GM21717 (cell line): ENCODE data around the gene BRME1.
"Not testable (repeated sequence)": the region's sequence is repeated elsewhere in the genome, so short reads cannot be mapped to it uniquely, and the experiment has no call there.

Source experiments
- ATAC-seq: cut with Tn5 transposase; IDR thresholded peaks from one replicate; pipeline ENCODE4 v1.9.1; 2021; ENCODE audit warnings: mild to moderate bottlenecking, moderate library complexity; ENCODE audit not compliant: unreplicated experiment

Gene BRME1

GRCh38 chr19:13869281-13869680, 36.6 kb downstream of the BRME1 start:
- ATAC-seq, result no peak

DNA sequence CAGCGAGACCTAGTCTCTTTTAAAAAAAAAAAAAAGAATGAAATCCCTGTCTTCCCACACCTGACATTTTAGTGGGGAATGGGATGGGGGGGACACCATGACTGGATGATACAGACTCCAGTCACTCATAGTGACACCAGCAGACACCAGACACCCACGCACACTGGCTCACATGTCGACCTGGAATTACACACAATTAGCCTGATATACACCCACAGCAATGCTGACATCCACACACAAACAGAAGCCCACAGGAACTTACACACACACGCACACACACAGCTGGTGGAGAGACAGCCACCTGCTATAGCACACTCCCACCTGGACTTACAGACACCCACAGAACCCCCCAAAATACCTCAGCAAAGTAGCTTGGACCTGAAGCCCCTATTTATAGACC, 37.3 kb downstream of the BRME1 start:
- no peak for ATAC-seq

GRCh38 chr19:13866463-13867046, 39.4 kb downstream of the BRME1 start:
- ATAC-seq, result no peak

DNA sequence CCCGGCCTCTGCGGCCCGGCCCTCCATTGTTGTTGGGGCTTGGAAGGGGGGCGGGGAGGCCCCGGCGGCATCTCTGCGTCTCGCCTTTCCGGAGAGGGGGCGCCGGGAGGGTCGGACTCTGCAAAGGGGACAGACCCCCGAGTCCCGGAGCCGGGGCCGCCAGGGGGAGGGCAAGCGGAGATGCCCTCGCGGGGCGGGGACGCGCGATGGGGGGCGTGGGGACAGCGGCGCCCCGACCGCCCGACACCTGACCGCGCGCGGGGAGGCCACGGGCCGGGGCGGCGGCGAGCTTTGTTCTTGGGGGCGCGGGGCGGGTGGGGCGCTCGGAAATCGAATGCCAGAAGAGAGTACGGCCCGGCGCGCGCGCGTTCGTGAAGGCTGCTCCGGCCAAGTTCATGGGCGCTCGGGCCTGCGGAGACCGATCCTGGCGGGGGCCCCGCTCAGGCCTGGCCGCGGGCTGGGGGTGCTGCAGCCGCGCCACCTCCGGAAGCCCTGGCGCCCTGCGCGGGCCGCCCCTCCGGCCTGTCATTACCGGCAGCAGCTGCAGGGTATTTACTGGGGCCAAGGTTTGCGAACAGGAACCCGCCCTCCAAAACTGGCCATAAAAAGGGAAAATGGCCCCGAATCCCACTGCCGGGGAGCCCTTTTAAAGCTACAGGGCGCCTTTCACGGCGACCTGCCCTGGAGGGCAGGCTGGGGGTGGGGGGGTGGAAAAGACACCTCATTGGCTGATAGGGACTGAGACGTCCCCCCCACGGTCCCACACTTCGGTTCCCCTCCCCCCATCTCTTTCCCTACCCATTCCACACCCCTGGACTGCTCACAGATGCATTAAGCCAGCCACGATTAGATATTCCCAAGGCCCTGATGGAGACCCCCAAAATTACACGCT, 40.1 kb downstream of the BRME1 start:
- ATAC-seq, result no peak

- no peak for ATAC-seq
These were observed 41.0 kb downstream of the BRME1 start for GRCh38 chr19:13864667-13865570.

DNA sequence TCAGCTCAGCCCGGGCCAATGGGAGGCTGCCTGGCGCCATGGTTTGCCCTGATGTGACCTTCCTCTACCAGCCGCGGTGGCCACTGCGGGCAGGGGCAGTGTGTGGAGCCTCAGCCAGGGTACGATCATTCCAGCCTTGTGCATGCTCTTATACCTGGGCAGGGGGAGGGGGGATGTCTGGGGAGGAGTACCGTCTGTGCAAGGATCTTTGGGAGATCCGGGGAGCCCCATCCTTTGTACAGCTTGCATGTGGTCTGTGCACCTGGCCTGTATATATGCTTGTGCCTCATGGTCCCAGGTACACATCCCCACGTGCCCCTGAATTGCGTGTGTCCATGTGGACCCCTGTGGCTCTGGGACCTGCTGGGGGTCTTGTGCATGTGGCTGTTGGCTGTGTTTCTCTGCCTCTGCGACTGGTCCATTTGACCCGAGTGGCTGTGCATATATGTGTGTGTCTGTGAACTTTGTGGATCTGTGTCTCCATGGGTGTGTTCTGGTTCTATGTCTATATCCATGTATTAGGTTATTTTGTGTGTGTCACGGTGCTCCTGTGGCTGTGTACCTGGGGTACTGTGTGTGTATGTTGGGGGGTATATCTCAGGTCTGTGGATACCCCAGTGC, 41.8 kb downstream of the BRME1 start:
- ATAC-seq, result no peak

GRCh38 chr19:13861714-13862531, 44.0 kb downstream of the BRME1 start:
- peak; percentile 52 for ATAC-seq

DNA sequence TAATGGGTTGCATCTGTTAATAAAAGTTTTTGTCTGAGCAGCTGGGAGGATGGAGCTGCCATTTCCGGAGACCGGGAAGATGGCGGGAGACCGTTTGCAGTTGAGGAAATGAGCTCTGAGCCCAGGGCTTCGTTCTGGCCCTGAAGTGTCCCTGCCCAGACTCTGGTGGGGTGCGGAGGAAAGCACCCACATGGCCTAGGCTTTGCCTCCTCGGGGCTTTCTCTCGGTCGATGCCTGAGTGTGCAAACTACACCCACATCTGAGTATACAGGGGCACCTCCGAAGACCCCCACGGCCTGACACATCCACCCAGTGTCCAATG, 44.6 kb downstream of the BRME1 start:
- no peak for ATAC-seq

- no peak for ATAC-seq
These were observed 45.1 kb downstream of the BRME1 start for GRCh38 chr19:13860679-13861391.

DNA sequence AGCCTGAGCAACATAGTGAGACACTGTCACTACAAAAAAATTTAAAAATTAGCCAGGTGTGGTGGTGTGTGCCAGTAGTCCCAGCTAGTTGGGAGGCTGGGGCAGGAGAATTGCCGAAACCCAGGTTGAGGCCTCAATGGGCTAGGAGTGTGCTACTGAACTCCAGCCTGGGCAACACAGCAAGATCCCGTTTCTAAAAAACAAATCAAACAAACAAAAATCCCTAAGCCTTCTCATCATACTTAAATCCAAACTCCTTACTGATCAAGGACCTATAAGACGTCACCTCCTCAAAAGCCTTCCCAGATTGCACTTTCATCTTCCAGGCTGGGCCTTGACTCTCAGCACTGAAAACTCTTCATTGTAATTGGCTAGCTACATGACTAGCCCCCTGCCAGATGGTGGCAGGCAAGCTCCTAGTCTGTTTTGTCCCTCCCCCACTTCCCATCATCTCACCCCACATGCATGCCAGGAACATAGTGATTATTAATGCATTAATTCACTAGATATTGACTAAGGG, 46.5 kb downstream of the BRME1 start:
- ATAC-seq, result no peak

DNA sequence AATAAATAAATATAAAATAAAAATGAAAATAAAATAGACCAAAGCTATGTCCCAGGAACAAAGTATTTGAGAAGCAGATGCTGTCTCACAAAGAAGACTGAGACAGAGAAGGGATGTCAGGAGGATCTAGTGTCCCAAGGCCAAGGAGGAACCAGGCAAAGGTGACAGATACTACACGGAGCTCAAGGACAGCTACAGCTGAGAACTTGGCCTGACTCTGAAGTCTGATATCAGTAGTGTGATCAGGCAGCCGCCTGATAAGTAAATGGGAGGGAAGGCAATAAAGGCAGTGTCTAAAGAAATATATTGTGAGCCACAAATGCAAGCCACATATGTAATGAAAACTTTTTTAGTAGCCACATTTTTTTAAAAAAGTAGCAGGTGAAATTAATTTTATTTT, 49.4 kb downstream of the BRME1 start:
- ATAC-seq, result no peak

DNA sequence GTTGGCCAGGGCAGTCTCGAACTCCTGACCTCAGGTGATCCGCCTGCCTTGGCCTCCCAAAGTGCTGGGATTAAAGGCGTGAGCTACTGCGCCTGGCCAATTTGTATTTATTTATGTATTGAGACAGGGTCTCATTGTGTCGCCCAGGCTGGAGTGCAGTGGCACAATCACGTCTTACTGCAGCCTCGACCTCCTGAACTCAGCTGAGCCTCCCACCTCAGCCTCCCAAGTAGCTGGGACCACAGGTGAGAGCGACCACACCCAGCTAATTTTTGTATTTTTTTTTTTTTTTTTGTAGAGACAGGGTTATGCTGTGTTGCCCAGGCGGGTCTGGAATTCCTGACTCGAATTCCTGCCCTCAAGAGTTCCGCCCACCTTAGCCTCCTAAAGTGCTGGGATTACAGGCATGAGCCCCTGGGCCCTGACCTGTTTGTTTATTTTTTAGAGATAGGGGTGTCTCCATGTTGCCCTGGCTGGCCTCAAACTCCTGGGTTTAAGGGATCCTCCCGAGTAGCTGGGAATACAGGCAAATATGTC, 53.7 kb downstream of the BRME1 start:
- ATAC-seq, result not testable (repeated sequence)

GRCh38 chr19:13851734-13852114, 54.2 kb downstream of the BRME1 start:
- ATAC-seq, result not testable (repeated sequence)

- no peak for ATAC-seq
These were observed 54.8 kb downstream of the BRME1 start for GRCh38 chr19:13850910-13851733.

GRCh38 chr19:13849991-13850909, 55.7 kb downstream of the BRME1 start:
- ATAC-seq, result no peak

DNA sequence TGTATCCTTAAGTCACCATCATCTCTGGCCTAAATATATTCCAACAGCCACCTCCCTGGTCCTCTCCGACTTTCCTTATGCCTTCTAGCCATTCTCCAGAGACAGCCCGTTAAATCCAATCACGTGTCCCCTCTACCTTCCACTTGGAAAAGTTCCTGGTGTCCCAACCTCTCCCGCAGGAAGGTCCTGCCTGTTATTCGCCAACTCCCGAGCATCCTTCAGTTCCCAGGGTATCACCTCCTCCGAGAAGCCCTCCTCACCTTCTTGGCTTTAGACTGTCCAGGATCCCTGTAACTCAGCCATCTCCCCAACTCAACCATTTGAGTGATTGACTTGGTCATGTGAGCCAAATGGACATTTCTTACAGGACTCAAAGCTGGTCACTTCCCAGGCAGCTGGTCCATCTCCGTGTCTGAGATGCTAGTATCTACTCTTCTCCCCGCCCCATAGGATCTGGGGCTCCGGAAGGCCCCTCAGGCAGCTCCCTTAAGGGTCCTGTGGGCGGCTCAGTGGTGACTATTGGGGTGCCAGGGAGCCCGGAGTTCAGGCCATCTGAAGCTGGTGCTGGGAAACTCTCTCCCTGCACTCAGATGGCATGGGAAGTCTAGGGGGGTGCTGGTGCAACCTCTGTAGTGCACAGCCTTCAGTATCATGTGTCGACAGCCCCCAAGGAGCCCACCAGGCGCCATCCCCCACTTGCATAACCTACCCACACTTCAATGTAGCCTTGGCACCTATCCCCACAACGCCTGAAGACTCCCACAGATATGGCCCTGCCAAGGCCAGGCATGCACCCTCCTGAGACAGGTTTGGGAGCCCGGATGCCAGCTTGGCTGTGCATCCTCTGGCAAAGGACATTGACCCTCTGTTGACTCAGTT, 56.9 kb downstream of the BRME1 start:
- ATAC-seq, result no peak
